8988T (cell line): ENCODE data around the gene HNRNPF.
A peak's percentile ranks its signal among the peaks of the same experiment; 100 is the strongest.

ENCODE experiments used
- DNase-seq: peaks from one replicate; pipeline ENCODE4 v3.0.0; 2011

The HNRNPF gene

GRCh38 chr10:43374194-43374593, 34.8 kb downstream of the HNRNPF start:
- DNase-seq, result no peak

- DNase-seq, result no peak
Observed at GRCh38 chr10:43373461-43373860, 35.5 kb downstream of the HNRNPF start.

- no peak for DNase-seq
Observed at GRCh38 chr10:43372765-43373361, 36.1 kb downstream of the HNRNPF start.

GRCh38 chr10:43371418-43371817, 37.6 kb downstream of the HNRNPF start, which contains the start of gene FXYD4:
Gene FXYD4, plus strand, starts transcription at chr10:43371636. Its CDS starts 2,111 bp downstream, at chr10:43373747.
- no peak for DNase-seq

GRCh38 chr10:43370671-43371215, 38.2 kb downstream of the HNRNPF start:
- DNase-seq, result no peak

- no peak for DNase-seq
Observed at GRCh38 chr10:43369921-43370320, 39.1 kb downstream of the HNRNPF start.

GRCh38 chr10:43365001-43365400, 44.0 kb downstream of the HNRNPF start:
- DNase-seq, result no peak

GRCh38 chr10:43362191-43362839, 46.7 kb downstream of the HNRNPF start:
- no peak for DNase-seq

- DNase-seq, result no peak
Observed at GRCh38 chr10:43361547-43362190, 47.3 kb downstream of the HNRNPF start.

GRCh38 chr10:43360086-43360485, 48.9 kb downstream of the HNRNPF start:
- no peak for DNase-seq

GRCh38 chr10:43355749-43356371, 53.1 kb downstream of the HNRNPF start:
- no peak for DNase-seq

GRCh38 chr10:43354879-43355380, 54.1 kb downstream of the HNRNPF start:
- no peak for DNase-seq

- no peak for DNase-seq
Observed at GRCh38 chr10:43354330-43354635, 54.7 kb downstream of the HNRNPF start.

- DNase-seq, result no peak
Observed at GRCh38 chr10:43353495-43354329, 55.3 kb downstream of the HNRNPF start.

- no peak for DNase-seq
Observed at GRCh38 chr10:43352951-43353350, 56.0 kb downstream of the HNRNPF start.

GRCh38 chr10:43351301-43351700, 57.7 kb downstream of the HNRNPF start:
- no peak for DNase-seq

GRCh38 chr10:43350686-43351085, 58.3 kb downstream of the HNRNPF start:
- DNase-seq, result no peak

GRCh38 chr10:43350156-43350555, 58.8 kb downstream of the HNRNPF start:
- DNase-seq, result no peak

GRCh38 chr10:43348511-43349312, 60.3 kb downstream of the HNRNPF start:
- DNase-seq, result peak; percentile 96

- DNase-seq, result no peak
Observed at GRCh38 chr10:43347997-43348396, 61.0 kb downstream of the HNRNPF start.

GRCh38 chr10:43344051-43344450, 64.9 kb downstream of the HNRNPF start:
- no peak for DNase-seq

- DNase-seq, result no peak
Observed at GRCh38 chr10:43343126-43343525, 65.9 kb downstream of the HNRNPF start.
